HG03280 (cell line): ENCODE data around the gene CCDC12.

ENCODE experiments used
- ATAC-seq: cut with Tn5 transposase; IDR thresholded peaks from one replicate; pipeline ENCODE4 v1.9.1; 2021; ENCODE audit warnings: mild to moderate bottlenecking, moderate library complexity; ENCODE audit not compliant: unreplicated experiment

CCDC12 gene

GRCh38 chr3:46908294-46908985, 68.1 kb downstream of the CCDC12 start:
- ATAC-seq, result no peak

- ATAC-seq, result no peak
Observed at GRCh38 chr3:46907960-46908293, 68.6 kb downstream of the CCDC12 start.

- no peak for ATAC-seq
Observed at GRCh38 chr3:46907271-46907670, 69.3 kb downstream of the CCDC12 start.

- ATAC-seq, result no peak
Observed at GRCh38 chr3:46906471-46907058, 70.0 kb downstream of the CCDC12 start.

- no peak for ATAC-seq
Observed at GRCh38 chr3:46905661-46906451, 70.7 kb downstream of the CCDC12 start.

GRCh38 chr3:46905213-46905560, 71.4 kb downstream of the CCDC12 start:
- ATAC-seq, result no peak

- ATAC-seq, result no peak
Observed at GRCh38 chr3:46904303-46905212, 72.0 kb downstream of the CCDC12 start.

GRCh38 chr3:46903341-46904302, 72.9 kb downstream of the CCDC12 start:
- ATAC-seq, result no peak

GRCh38 chr3:46902188-46902631, 74.3 kb downstream of the CCDC12 start:
- ATAC-seq, result no peak

- no peak for ATAC-seq
Observed at GRCh38 chr3:46901591-46902187, 74.9 kb downstream of the CCDC12 start.

- ATAC-seq, result no peak
Observed at GRCh38 chr3:46901061-46901460, 75.5 kb downstream of the CCDC12 start.

- no peak for ATAC-seq
Observed at GRCh38 chr3:46900356-46900755, 76.2 kb downstream of the CCDC12 start.

- no peak for ATAC-seq
Observed at GRCh38 chr3:46900007-46900292, 76.6 kb downstream of the CCDC12 start.

GRCh38 chr3:46899151-46900006, 77.2 kb downstream of the CCDC12 start:
- no peak for ATAC-seq

GRCh38 chr3:46898321-46899150, 78.0 kb downstream of the CCDC12 start:
- no peak for ATAC-seq

GRCh38 chr3:46897829-46898320, 78.7 kb downstream of the CCDC12 start:
- no peak for ATAC-seq

GRCh38 chr3:46897031-46897430, 79.5 kb downstream of the CCDC12 start:
- ATAC-seq, result no peak

- ATAC-seq, result no peak
Observed at GRCh38 chr3:46896386-46896785, 80.2 kb downstream of the CCDC12 start.
